Fibroblast of lung (primary cell): ENCODE results near the gene PPIG.

Experiments
- EZH2 ChIP-seq: IDR thresholded peaks from 2 replicates; pipeline ENCODE4 v1.5.1; 2012; ENCODE audit warnings: low read length, control low read depth, mild to moderate bottlenecking; ENCODE audit errors: missing control alignments
- TF ChIP-seq, protein P1 (sequence below), 2 donors: IDR thresholded peaks in 1 of 2; conservative IDR thresholded peaks in 1 of 2; 1 replicate in 1 of 2; 2 replicates in 1 of 2; pipeline ENCODE4 v1.5.1; 2011 to 2012; ENCODE audit warnings: low read length in 2 of 2, control low read depth in 1 of 2, inconsistent platforms in 1 of 2, low read depth in 1 of 2, mild to moderate bottlenecking in 1 of 2

DNA sequence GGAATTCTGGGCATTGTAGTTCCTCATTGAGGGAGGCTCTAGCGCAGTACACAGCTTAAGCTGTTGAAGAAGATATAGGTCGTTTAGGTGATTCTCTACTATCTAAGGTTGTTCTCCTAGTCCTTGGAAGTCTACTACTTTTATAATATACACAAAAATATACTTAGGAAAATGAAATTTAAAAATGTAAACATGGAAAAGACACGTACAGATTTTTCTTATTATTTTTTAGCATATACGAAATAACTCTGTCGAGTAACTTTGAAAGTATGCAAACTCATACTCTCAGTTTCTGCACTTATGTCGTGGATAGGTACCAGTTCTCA is 10.2 kb upstream of the PPIG start:
- TF ChIP-seq, protein P1, sequence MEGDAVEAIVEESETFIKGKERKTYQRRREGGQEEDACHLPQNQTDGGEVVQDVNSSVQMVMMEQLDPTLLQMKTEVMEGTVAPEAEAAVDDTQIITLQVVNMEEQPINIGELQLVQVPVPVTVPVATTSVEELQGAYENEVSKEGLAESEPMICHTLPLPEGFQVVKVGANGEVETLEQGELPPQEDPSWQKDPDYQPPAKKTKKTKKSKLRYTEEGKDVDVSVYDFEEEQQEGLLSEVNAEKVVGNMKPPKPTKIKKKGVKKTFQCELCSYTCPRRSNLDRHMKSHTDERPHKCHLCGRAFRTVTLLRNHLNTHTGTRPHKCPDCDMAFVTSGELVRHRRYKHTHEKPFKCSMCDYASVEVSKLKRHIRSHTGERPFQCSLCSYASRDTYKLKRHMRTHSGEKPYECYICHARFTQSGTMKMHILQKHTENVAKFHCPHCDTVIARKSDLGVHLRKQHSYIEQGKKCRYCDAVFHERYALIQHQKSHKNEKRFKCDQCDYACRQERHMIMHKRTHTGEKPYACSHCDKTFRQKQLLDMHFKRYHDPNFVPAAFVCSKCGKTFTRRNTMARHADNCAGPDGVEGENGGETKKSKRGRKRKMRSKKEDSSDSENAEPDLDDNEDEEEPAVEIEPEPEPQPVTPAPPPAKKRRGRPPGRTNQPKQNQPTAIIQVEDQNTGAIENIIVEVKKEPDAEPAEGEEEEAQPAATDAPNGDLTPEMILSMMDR (conservative IDR thresholded peaks at IDR 0.05 in 1 of 2, IDR thresholded peaks at IDR 0.05 in 1 of 2; ENCODE audit: low read depth in 1 of 2, low read length in 2 of 2): no peak
- TF ChIP-seq EZH2: no peak
